ENCODE data around the gene ZNF90. TPM values are rescaled to one million over a fixed set of nuclear protein-coding genes. Genes with fewer than 3 reads are reported as not detected.

Gene ZNF90
- total RNA-seq, 1 donor from 2014 or later: 2.0 TPM

Small RNA genes lying within 50 kb of the gene (small RNA-seq; reads per million reads assigned to genes)
- gene AC006539.3: not detected

Other genes starting within 250 kb of the ZNF90 start
- 41.2 TPM for gene ZNF253, start 212.1 kb upstream of the ZNF90 start, total RNA-seq
- 27.3 TPM for gene ZNF93, start 177.1 kb upstream of the ZNF90 start, total RNA-seq
- 20.0 TPM for gene ZNF682, start 38.5 kb upstream of the ZNF90 start, total RNA-seq
- gene ZNF486, start 89.2 kb downstream of the ZNF90 start, total RNA-seq: 18.8 TPM